OCI-LY3 (cell line): ENCODE data around the gene ABHD17B.

Experiments used
- EZH2phosphoT487 ChIP-seq: fragments of 200-600 bp; shearing (Covaris generic); IDR thresholded peaks from 2 replicates; pipeline ENCODE4 v1.6.1; 2018; ENCODE audit warnings: antibody characterized with exemption, mixed run types, low read depth
- TF ChIP-seq, protein P1 (sequence below): fragments of 200-600, 300-600 bp; sonication (generic); IDR thresholded peaks from 2 replicates; pipeline ENCODE4 v1.5.1; 2014; ENCODE audit warnings: antibody characterized with exemption, low read length, low read depth

DNA sequence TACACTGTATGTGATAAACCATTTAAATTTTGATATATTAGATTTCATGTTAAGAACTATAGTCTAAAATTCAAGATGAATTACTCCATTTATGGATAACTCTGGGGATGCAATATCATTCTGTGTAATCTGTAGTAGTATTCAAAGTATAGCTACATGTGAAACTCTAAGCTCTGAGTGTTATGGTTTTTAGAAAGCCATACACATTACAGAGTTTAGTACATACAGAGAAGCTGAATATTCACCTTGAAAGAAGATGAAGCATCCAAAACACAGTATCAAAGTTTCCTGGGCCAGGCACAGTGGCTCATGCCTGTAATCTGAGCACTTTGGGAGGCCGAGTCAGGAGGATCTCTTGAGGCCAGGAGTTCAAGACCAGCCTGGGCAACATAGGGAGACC is 25.0 kb downstream of the ABHD17B start:
- TF ChIP-seq, protein P1, sequence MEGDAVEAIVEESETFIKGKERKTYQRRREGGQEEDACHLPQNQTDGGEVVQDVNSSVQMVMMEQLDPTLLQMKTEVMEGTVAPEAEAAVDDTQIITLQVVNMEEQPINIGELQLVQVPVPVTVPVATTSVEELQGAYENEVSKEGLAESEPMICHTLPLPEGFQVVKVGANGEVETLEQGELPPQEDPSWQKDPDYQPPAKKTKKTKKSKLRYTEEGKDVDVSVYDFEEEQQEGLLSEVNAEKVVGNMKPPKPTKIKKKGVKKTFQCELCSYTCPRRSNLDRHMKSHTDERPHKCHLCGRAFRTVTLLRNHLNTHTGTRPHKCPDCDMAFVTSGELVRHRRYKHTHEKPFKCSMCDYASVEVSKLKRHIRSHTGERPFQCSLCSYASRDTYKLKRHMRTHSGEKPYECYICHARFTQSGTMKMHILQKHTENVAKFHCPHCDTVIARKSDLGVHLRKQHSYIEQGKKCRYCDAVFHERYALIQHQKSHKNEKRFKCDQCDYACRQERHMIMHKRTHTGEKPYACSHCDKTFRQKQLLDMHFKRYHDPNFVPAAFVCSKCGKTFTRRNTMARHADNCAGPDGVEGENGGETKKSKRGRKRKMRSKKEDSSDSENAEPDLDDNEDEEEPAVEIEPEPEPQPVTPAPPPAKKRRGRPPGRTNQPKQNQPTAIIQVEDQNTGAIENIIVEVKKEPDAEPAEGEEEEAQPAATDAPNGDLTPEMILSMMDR: no peak
- TF ChIP-seq EZH2phosphoT487: no peak
